ENCODE data around the gene ITGAD. TPM values are rescaled to one million over a fixed set of nuclear protein-coding genes. Genes with fewer than 3 reads are reported as not detected.
"Not testable (repeated sequence)": the region's sequence is repeated elsewhere in the genome, so short reads cannot be mapped to it uniquely, and the experiment has no call there.

ITGAD gene
- total and polyA plus RNA-seq, 2 experiments from 2014 or later: not detected

GRCh38 chr16:31441956-31442355 is 48.8 kb downstream of the ITGAD start:
- no peak overlapping the region; the same call in 1 of the 2 replicates for H3K4me2 ChIP-seq
- no peak overlapping the region for H3K27ac Mint-ChIP-seq

GRCh38 chr16:31445931-31446330 is 52.8 kb downstream of the ITGAD start:
- H3K4me3 ChIP-seq; ATAC-seq; H3K79me2 ChIP-seq (replicated peaks; ENCODE audit: insufficient read depth); H3K27ac ChIP-seq (ENCODE audit: low read depth); H4K20me1 ChIP-seq (replicated peaks; ENCODE audit: insufficient read depth); H3K4me1 Mint-ChIP-seq; H3K27me3 ChIP-seq (ENCODE audit: insufficient read depth); H3K4me2 ChIP-seq; H3K9me3 Mint-ChIP-seq; H3K9me2 ChIP-seq (ENCODE audit: insufficient read depth); DNase-seq (ENCODE audit: low spot score); H3K27me3 Mint-ChIP-seq (ENCODE audit: insufficient read depth, low read depth, poor library complexity); H3K4me3 Mint-ChIP-seq; H3K27ac Mint-ChIP-seq; H3K36me3 Mint-ChIP-seq (ENCODE audit: low read depth); H2AFZ ChIP-seq; H3K36me3 ChIP-seq (ENCODE audit: insufficient read depth); H3F3A ChIP-seq (replicated peaks; ENCODE audit: low read depth); H3K4me1 ChIP-seq (ENCODE audit: insufficient read depth): not testable (repeated sequence)

More at GRCh38 chr16:31441956-31442355, 48.8 kb downstream of the ITGAD start:
- no peaks in the 10 kb centered on the region for H3F3A ChIP-seq (replicated peaks; ENCODE audit: low read depth)
- Mint-ChIP-seq H3K4me1 (peaks cover 4% of the 10 kb centered on the region), H3K9me3 (no peaks in the 10 kb centered on the region; the same call in 2 of the 3 replicates), H3K4me3 (peak overlapping the region; percentile 89), H3K36me3 (ENCODE audit: low read depth) (no peaks in the 10 kb centered on the region), H3K27me3 (ENCODE audit: insufficient read depth, low read depth, poor library complexity) (peaks cover 5% of the 10 kb centered on the region)
- H3K4me1 ChIP-seq (ENCODE audit: insufficient read depth): no peaks in the 10 kb centered on the region
- H3K4me3 ChIP-seq: peak overlapping the region; percentile 65
- H3K9me2 ChIP-seq (ENCODE audit: insufficient read depth): no peaks in the 10 kb centered on the region
- H3K79me2 ChIP-seq (replicated peaks; ENCODE audit: insufficient read depth): no peaks in the 10 kb centered on the region
- ATAC-seq (no peak), DNase-seq (ENCODE audit: low spot score) (no peak)
- H3K36me3 ChIP-seq (ENCODE audit: insufficient read depth): no peaks in the 10 kb centered on the region
- no peak for TF ChIP-seq POLR2AphosphoS5 (IDR thresholded peaks at IDR 0.05; ENCODE audit: low read depth)
- no peak for TF ChIP-seq REST (IDR thresholded peaks at IDR 0.05; ENCODE audit: unreplicated experiment)
- TF ChIP-seq CTCF (conservative IDR thresholded peaks at IDR 0.05; ENCODE audit: low read depth in 2 of 2): no peak
- no peak overlapping the region for H3K27ac ChIP-seq (ENCODE audit: low read depth)
- peaks cover 6% of the 10 kb centered on the region; the same call in 1 of the 2 replicates for H3K27me3 ChIP-seq (ENCODE audit: insufficient read depth)
- no peaks in the 10 kb centered on the region for H4K20me1 ChIP-seq (replicated peaks; ENCODE audit: insufficient read depth)
- peak overlapping the region; percentile 96; the same call in 1 of the 2 replicates for H2AFZ ChIP-seq

- peaks cover 5% of the 10 kb centered on the region; the same call in 1 of the 2 replicates for H3F3A ChIP-seq (replicated peaks; ENCODE audit: low read depth)
- peaks cover 4% of the 10 kb centered on the region for H4K20me1 ChIP-seq (replicated peaks; ENCODE audit: insufficient read depth)
- H3K9me2 ChIP-seq (ENCODE audit: insufficient read depth): no peaks in the 10 kb centered on the region
- peaks cover 9% of the 10 kb centered on the region; the same call in 1 of the 2 replicates for H3K79me2 ChIP-seq (replicated peaks; ENCODE audit: insufficient read depth)
- H2AFZ ChIP-seq: no peak overlapping the region
- H3K4me2 ChIP-seq: no peak overlapping the region
- H3K27ac Mint-ChIP-seq: no peak overlapping the region
- no peaks in the 10 kb centered on the region for H3K27me3 ChIP-seq (ENCODE audit: insufficient read depth)
- no peak for DNase-seq (ENCODE audit: low spot score)
- no peaks in the 10 kb centered on the region for H3K36me3 ChIP-seq (ENCODE audit: insufficient read depth)
- no peak overlapping the region for H3K27ac ChIP-seq (ENCODE audit: low read depth)
- no peak overlapping the region for H3K4me3 ChIP-seq
- peaks cover 41% of the 10 kb centered on the region for H3K4me1 Mint-ChIP-seq
- peaks cover 13% of the 10 kb centered on the region for H3K27me3 Mint-ChIP-seq (ENCODE audit: insufficient read depth, low read depth, poor library complexity)
- H3K4me3 Mint-ChIP-seq: no peak overlapping the region
- no peak for ATAC-seq
- peaks cover 31% of the 10 kb centered on the region for H3K4me1 ChIP-seq (ENCODE audit: insufficient read depth)
- no peaks in the 10 kb centered on the region for H3K9me3 Mint-ChIP-seq
- H3K36me3 Mint-ChIP-seq (ENCODE audit: low read depth): peaks cover 8% of the 10 kb centered on the region; the same call in 2 of the 3 replicates
- TF ChIP-seq JUNB (IDR thresholded peaks at IDR 0.05; ENCODE audit: unreplicated experiment) (no peak), EZH2phosphoT487 (IDR thresholded peaks at IDR 0.05; ENCODE audit: unreplicated experiment) (no peak), ZNF331 (CRISPR knock-in tag; IDR thresholded peaks at IDR 0.05; ENCODE audit: low read depth) (no peak), REST (IDR thresholded peaks at IDR 0.05; ENCODE audit: unreplicated experiment) (no peak), CTCF (conservative IDR thresholded peaks at IDR 0.05; ENCODE audit: low read depth in 2 of 2) (no peak), EZH2 (IDR thresholded peaks at IDR 0.05; ENCODE audit: low read depth, unreplicated experiment) (no peak)
Observed at GRCh38 chr16:31451201-31451600, 58.1 kb downstream of the ITGAD start.

All from GM23338 (cell line).